ENCODE data around the gene HDAC4. TPM values are rescaled to one million over a fixed set of nuclear protein-coding genes. Genes with fewer than 3 reads are reported as not detected.

HDAC4 gene
- total and polyA plus RNA-seq, 2 of the 8 experiments (the other 6 are each of a cell fraction or from before 2014, with no cell fraction given): 15.4 to 31.5 TPM

DNA sequence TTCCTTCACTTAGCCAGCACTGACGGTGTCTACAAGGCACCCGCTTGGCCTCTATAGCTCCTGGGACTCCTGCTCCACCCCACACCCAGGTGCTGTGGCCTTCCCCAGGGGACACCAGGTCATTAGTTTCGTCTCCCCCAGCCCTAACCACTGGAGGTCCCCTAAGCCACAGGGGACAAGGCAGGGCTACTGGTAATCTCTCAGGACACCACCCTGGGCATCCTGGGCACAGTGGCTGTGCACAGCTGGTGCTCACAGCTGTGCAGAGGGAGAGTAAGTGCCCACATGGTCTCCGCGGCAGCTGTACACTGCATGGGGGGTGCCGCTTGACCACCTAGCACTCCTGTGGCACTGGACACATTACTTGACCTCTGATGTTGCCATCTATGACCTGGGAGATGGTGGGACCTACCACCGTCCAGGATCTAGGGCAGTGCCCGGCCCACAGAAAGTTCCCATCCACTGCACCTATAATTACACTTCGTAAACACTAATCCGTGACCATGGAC lies 134.0 kb downstream of the HDAC4 start (continued):
- TF ChIP-seq, protein P1, sequence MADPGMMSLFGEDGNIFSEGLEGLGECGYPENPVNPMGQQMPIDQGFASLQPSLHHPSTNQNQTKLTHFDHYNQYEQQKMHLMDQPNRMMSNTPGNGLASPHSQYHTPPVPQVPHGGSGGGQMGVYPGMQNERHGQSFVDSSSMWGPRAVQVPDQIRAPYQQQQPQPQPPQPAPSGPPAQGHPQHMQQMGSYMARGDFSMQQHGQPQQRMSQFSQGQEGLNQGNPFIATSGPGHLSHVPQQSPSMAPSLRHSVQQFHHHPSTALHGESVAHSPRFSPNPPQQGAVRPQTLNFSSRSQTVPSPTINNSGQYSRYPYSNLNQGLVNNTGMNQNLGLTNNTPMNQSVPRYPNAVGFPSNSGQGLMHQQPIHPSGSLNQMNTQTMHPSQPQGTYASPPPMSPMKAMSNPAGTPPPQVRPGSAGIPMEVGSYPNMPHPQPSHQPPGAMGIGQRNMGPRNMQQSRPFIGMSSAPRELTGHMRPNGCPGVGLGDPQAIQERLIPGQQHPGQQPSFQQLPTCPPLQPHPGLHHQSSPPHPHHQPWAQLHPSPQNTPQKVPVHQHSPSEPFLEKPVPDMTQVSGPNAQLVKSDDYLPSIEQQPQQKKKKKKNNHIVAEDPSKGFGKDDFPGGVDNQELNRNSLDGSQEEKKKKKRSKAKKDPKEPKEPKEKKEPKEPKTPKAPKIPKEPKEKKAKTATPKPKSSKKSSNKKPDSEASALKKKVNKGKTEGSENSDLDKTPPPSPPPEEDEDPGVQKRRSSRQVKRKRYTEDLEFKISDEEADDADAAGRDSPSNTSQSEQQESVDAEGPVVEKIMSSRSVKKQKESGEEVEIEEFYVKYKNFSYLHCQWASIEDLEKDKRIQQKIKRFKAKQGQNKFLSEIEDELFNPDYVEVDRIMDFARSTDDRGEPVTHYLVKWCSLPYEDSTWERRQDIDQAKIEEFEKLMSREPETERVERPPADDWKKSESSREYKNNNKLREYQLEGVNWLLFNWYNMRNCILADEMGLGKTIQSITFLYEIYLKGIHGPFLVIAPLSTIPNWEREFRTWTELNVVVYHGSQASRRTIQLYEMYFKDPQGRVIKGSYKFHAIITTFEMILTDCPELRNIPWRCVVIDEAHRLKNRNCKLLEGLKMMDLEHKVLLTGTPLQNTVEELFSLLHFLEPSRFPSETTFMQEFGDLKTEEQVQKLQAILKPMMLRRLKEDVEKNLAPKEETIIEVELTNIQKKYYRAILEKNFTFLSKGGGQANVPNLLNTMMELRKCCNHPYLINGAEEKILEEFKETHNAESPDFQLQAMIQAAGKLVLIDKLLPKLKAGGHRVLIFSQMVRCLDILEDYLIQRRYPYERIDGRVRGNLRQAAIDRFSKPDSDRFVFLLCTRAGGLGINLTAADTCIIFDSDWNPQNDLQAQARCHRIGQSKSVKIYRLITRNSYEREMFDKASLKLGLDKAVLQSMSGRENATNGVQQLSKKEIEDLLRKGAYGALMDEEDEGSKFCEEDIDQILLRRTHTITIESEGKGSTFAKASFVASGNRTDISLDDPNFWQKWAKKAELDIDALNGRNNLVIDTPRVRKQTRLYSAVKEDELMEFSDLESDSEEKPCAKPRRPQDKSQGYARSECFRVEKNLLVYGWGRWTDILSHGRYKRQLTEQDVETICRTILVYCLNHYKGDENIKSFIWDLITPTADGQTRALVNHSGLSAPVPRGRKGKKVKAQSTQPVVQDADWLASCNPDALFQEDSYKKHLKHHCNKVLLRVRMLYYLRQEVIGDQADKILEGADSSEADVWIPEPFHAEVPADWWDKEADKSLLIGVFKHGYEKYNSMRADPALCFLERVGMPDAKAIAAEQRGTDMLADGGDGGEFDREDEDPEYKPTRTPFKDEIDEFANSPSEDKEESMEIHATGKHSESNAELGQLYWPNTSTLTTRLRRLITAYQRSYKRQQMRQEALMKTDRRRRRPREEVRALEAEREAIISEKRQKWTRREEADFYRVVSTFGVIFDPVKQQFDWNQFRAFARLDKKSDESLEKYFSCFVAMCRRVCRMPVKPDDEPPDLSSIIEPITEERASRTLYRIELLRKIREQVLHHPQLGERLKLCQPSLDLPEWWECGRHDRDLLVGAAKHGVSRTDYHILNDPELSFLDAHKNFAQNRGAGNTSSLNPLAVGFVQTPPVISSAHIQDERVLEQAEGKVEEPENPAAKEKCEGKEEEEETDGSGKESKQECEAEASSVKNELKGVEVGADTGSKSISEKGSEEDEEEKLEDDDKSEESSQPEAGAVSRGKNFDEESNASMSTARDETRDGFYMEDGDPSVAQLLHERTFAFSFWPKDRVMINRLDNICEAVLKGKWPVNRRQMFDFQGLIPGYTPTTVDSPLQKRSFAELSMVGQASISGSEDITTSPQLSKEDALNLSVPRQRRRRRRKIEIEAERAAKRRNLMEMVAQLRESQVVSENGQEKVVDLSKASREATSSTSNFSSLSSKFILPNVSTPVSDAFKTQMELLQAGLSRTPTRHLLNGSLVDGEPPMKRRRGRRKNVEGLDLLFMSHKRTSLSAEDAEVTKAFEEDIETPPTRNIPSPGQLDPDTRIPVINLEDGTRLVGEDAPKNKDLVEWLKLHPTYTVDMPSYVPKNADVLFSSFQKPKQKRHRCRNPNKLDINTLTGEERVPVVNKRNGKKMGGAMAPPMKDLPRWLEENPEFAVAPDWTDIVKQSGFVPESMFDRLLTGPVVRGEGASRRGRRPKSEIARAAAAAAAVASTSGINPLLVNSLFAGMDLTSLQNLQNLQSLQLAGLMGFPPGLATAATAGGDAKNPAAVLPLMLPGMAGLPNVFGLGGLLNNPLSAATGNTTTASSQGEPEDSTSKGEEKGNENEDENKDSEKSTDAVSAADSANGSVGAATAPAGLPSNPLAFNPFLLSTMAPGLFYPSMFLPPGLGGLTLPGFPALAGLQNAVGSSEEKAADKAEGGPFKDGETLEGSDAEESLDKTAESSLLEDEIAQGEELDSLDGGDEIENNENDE (IDR thresholded peaks at IDR 0.05; ENCODE audit: insufficient replicate concordance, low read length): no peak
- no peak for TF ChIP-seq CBX8 (IDR thresholded peaks at IDR 0.05; ENCODE audit: borderline replicate concordance, low read depth, low read length)
- no peak for TF ChIP-seq TAF7 (optimal IDR thresholded peaks at IDR 0.05; ENCODE audit: borderline replicate concordance, low read depth, low read length)
- TF ChIP-seq BACH1 (IDR thresholded peaks at IDR 0.05; ENCODE audit: low read length): no peak
- no peak for TF ChIP-seq ASH2L (IDR thresholded peaks at IDR 0.05; ENCODE audit: low read length)
- no peak for TF ChIP-seq SIN3A (conservative IDR thresholded peaks at IDR 0.05 in 1 of 2, IDR thresholded peaks at IDR 0.05 in 1 of 2; ENCODE audit: low read depth in 1 of 2, low read length in 2 of 2)
- no peak for TF ChIP-seq BRCA1 (IDR thresholded peaks at IDR 0.05; ENCODE audit: low read depth, low read length)
- no peak for TF ChIP-seq SP4 (IDR thresholded peaks at IDR 0.05; ENCODE audit: low read length)
- no peak for TF ChIP-seq NANOG (IDR thresholded peaks at IDR 0.05; ENCODE audit: insufficient read depth, low read depth, low read length, poor library complexity, severe bottlenecking)
- no peak for TF ChIP-seq CHD1 (IDR thresholded peaks at IDR 0.05; ENCODE audit: low read depth, low read length)

All from H1 (cell line).